ENCODE measurements around the gene ATP4B.

- TF ChIP-seq, protein P1, sequence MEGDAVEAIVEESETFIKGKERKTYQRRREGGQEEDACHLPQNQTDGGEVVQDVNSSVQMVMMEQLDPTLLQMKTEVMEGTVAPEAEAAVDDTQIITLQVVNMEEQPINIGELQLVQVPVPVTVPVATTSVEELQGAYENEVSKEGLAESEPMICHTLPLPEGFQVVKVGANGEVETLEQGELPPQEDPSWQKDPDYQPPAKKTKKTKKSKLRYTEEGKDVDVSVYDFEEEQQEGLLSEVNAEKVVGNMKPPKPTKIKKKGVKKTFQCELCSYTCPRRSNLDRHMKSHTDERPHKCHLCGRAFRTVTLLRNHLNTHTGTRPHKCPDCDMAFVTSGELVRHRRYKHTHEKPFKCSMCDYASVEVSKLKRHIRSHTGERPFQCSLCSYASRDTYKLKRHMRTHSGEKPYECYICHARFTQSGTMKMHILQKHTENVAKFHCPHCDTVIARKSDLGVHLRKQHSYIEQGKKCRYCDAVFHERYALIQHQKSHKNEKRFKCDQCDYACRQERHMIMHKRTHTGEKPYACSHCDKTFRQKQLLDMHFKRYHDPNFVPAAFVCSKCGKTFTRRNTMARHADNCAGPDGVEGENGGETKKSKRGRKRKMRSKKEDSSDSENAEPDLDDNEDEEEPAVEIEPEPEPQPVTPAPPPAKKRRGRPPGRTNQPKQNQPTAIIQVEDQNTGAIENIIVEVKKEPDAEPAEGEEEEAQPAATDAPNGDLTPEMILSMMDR (IDR thresholded peaks at IDR 0.05): no peak
- no peak for TF ChIP-seq EZH2 (IDR thresholded peaks at IDR 0.05)
Measured at GRCh38 chr13:113630296-113630695, 27.7 kb downstream of the ATP4B start.
